Hematopoietic multipotent progenitor cell (in vitro differentiated cells): ENCODE data around the gene MICU1. TPM values are rescaled to one million over a fixed set of nuclear protein-coding genes. Genes with fewer than 3 reads are reported as not detected.
"Not testable (repeated sequence)": the region's sequence is repeated elsewhere in the genome, so short reads cannot be mapped to it uniquely, and the experiment has no call there.

Experiments used
- DNase-seq, 3 donors: peaks; one replicate each; pipeline ENCODE4 v3.0.0-alpha.2; 2011 to 2015; ENCODE audit warnings: low read depth in 2 of 3, low spot score in 2 of 3
- total RNA-seq: library from RNA; depleted of rRNA; stranded (reverse); fragments of >200 nt; gene quantifications from one replicate; pipeline ENCODE4 v1.2.3, GENCODE V29; 2012

The MICU1 gene
- total RNA-seq, 1 donor, result 19.4 TPM

- no peak for DNase-seq
Measured at GRCh38 chr10:72509206-72509799, 116.6 kb downstream of the MICU1 start.

- no peak for DNase-seq
Measured at GRCh38 chr10:72508033-72508432, 117.8 kb downstream of the MICU1 start.

DNA sequence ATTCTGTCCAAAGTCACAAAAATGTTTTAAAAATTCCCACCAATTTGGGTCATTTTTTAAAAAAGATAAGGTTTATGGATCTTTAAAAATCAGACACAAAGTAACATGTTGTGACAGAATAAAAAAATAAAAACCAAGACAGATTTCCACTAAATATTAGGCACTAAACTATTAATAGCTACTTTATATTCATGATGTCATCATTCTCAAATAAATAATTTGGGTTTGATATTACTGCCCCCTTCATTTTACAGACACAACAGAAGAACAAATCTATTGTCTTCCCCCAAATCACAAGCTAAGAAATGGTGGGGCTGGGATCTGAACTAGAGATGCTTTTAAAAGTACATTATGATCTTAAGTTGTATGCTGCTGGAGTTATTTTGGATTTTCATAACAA is 119.4 kb downstream of the MICU1 start:
- DNase-seq, result no peak

- DNase-seq, result no peak
Measured at GRCh38 chr10:72505435-72505834, 120.4 kb downstream of the MICU1 start.

DNA sequence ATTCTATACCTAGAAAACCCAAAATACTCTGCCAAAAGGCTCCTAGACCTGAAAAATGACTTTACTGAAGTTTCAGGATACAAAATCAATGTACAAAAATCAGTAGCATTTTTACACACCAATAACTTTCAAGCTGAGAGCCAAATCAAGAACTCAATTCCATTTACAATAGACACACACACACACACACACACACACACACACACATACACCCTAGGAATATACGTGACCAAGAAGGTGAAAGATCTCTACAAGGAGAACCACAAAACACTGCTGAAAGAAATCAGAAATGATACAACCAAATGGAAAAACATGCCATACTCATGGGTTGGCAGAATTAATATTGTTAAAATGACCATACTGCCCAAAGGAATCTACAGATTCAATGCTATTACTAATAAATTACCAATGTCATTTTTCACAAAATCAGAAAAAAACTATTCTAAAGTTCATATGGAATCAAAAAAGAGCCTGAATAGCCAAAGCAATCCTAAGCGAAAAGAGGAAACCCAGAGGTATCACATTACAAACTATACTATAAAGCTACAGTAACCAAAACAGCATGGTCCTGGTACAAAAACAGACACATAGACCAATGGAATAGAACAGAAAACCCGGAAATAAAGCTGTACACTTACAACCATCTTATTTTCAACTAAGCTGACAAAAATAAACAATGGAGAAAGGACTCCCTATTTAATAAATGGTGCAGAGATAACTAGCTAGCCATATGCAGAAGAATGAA is 122.0 kb downstream of the MICU1 start:
- no peak for DNase-seq

GRCh38 chr10:72503241-72503640 is 122.6 kb downstream of the MICU1 start:
- no peak for DNase-seq

GRCh38 chr10:72502581-72502980 is 123.3 kb downstream of the MICU1 start:
- no peak for DNase-seq

DNA sequence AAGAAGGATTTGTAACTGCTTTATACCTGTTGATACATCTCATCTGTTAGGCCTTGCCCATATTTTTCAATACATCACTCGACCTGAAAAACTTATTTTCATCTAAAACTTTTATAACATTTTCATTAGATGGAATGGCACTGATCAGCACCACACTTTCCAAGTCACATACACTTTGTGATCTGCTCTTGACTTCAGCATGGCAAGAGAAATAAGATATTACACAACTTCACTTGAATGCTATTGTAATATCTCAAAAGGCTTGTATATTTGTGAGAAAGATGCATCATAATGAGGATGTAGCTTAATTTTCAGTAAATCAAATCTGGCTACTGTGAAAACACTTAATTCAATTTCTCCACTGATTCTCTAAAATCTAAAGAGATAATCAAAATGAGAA is 126.2 kb downstream of the MICU1 start:
- no peak for DNase-seq

GRCh38 chr10:72490951-72491350 is 134.9 kb downstream of the MICU1 start:
- no peak for DNase-seq

- no peak for DNase-seq
Measured at GRCh38 chr10:72487521-72487920, 138.4 kb downstream of the MICU1 start.

DNA sequence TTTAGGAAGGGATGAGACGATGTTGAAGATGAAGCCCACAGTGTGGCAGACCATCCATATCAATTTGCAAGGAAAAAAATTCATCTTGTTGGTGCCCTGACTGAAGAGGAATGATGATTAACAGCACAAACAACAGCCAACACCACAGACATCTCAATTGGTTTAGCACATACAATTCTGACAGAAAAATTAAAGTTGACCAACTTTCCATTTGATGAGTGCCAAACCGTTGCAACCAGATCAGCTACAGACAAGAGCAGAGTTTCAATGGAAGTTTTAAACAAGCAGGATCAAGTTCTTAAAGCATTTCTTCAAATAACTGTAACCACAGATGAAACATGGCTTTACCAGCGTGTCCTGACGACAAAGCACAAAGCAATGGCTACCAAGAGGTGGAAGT is 138.8 kb downstream of the MICU1 start:
- DNase-seq, result no peak

DNA sequence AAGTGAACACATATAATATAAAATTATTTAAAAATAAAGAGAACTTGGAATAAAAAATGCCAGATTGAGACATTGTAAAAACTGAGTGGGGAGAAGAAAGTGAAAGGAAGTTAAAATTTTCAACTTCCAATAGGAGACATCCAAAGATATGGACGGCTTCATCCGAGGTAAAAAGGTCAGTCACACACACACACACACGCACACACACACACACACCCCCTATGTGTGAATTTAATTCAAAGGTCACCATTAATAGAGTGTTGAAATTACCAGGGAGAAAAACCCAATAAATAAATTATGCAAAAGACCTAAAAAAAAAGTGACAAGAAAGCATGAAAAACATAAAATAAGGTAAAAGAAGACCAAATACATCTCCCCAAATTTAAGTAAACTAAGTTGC is 140.2 kb downstream of the MICU1 start:
- DNase-seq, result no peak

GRCh38 chr10:72484521-72484920 is 141.4 kb downstream of the MICU1 start:
- no peak for DNase-seq

- DNase-seq, result no peak
Measured at GRCh38 chr10:72483471-72483870, 142.4 kb downstream of the MICU1 start.

- no peak for DNase-seq
Measured at GRCh38 chr10:72480861-72481260, 145.0 kb downstream of the MICU1 start.

- no peak for DNase-seq
Measured at GRCh38 chr10:72477463-72477862, 148.4 kb downstream of the MICU1 start.

- DNase-seq, result no peak
Measured at GRCh38 chr10:72472306-72472705, 153.6 kb downstream of the MICU1 start.

GRCh38 chr10:72470666-72471065 is 155.2 kb downstream of the MICU1 start:
- DNase-seq, result no peak

DNA sequence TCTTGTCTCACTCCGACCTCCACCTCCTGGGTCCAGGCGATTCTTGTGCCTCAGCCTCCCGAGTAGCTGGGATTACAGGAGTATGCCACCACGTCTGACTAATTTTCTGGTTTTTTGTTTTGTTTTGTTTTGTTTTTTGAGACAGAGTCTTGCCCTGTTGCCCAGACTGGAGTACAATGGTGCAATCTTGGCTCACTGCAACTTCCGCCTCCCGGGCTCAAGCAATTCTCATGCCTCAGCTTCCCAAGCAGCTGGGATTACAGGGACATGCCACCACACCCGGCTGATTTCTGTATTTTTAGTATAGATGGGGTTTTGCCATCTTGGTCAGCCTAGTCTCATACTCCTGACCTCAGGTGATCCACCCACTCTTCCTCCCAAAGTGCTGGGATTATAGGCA is 158.8 kb downstream of the MICU1 start:
- DNase-seq, result not testable (repeated sequence)

DNA sequence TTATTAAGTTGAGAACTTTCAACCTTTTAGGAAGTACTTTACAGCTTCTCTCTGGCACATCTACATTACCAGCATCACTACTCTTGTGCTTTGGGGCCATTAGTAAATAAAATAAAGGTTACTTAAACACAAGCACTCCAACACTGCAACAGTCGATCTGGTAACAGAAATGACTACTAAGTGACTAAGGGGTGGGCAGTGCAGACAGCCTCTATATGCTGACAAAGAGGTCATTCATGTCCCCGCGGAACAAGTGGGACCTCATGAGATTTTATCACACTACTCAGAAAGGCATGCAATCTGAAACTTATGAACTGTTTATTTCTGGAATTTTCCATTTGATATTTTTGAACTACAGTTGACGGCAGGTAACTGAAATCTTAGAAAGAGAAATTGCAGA is 159.9 kb downstream of the MICU1 start:
- no peak for DNase-seq

- DNase-seq, result no peak
Measured at GRCh38 chr10:72464438-72464837, 161.4 kb downstream of the MICU1 start.

- no peak for DNase-seq
Measured at GRCh38 chr10:72462261-72462660, 163.6 kb downstream of the MICU1 start.

GRCh38 chr10:72461085-72461484 is 164.8 kb downstream of the MICU1 start:
- no peak for DNase-seq
